ENCODE data around the gene LILRB4.
"Not testable (repeated sequence)": the region's sequence is repeated elsewhere in the genome, so short reads cannot be mapped to it uniquely, and the experiment has no call there.

LILRB4 gene

GRCh38 chr19:54696766-54697165, 34.0 kb downstream of the LILRB4 start:
- DNase-seq: no peak

GRCh38 chr19:54697716-54698115, 34.9 kb downstream of the LILRB4 start:
- not testable (repeated sequence) for DNase-seq

GRCh38 chr19:54704928-54705327, 42.1 kb downstream of the LILRB4 start:
- no peak for DNase-seq

- DNase-seq: peak; percentile 19
These were observed 45.2 kb downstream of the LILRB4 start for GRCh38 chr19:54707962-54708361.

GRCh38 chr19:54708781-54709180, 46.0 kb downstream of the LILRB4 start:
- no peak for DNase-seq

GRCh38 chr19:54709212-54709948, 46.6 kb downstream of the LILRB4 start:
- DNase-seq: no peak

GRCh38 chr19:54709956-54710355, 47.2 kb downstream of the LILRB4 start:
- not testable (repeated sequence) for DNase-seq

All from activated gamma-delta T cell treated with Interleukin-2 at 50 U/mL for 16 hours (primary cell).